ENCODE measurements around the gene TRIM65. TPM values are rescaled to one million over a fixed set of nuclear protein-coding genes. Genes with fewer than 3 reads are reported as not detected.

The TRIM65 gene
- total and polyA plus RNA-seq, 10 of the 15 experiments (the other 5 are each of a cell fraction or from before 2014, with no cell fraction given) = 1.4 to 26.0 (median 10.8) TPM

GRCh38 chr17:75854101-75854748 lies 42.5 kb downstream of the TRIM65 start:
- TF ChIP-seq HCFC1 (IDR thresholded peaks at IDR 0.05; ENCODE audit: low read length) (no peak), HSF1 (IDR thresholded peaks at IDR 0.05; ENCODE audit: low read depth, low read length) (peak; percentile 84), STAT1 (conservative IDR thresholded peaks at IDR 0.05) (no peak), PML (IDR thresholded peaks at IDR 0.05; ENCODE audit: low read length) (no peak), ZNF384 (IDR thresholded peaks at IDR 0.05; ENCODE audit: borderline replicate concordance, low read depth, low read length) (no peak), SMC3 (IDR thresholded peaks at IDR 0.05; ENCODE audit: borderline replicate concordance, low read length) (no peak), POLR2AphosphoS5 (IDR thresholded peaks at IDR 0.05; ENCODE audit: low read length) (peak; percentile 55; the same call in 1 of the 2 replicates)

More at GRCh38 chr17:75854101-75854748, 42.5 kb downstream of the TRIM65 start:
- H3K36me3 ChIP-seq (ENCODE audit: control insufficient read depth in 2 of 2, insufficient read depth in 2 of 2, low read length in 1 of 2) = peaks cover 2 to 3% of the 10 kb centered on the region in 2 experiments; a peak in 2 of 4 replicates
- H3K4me3 ChIP-seq = peak overlapping the region; percentile 73
- ChIA-PET CTCF (interaction anchor here (1.4 to 9.4 kb wide), 8 partner anchors 8 to 143 kb away, joined by 3 to 117 read pairs (median 6); partner anchors contain the start of genes TRIM65 and UNC13D), RAD21 (ENCODE audit: unreplicated experiment) (interaction anchor here (0.6 to 3.2 kb wide), 4 partner anchors 9 to 569 kb away, joined by 3 to 32 read pairs (median 18); partner anchors contain the start of genes GALK1, TRIM65 and UNC13D), POLR2A (interaction anchor here (0.6 to 5.8 kb wide), 16 partner anchors 9 to 966 kb away, joined by 3 to 42 read pairs (median 6); partner anchors contain the start of genes GALK1, UNC13D and UNK), SMC1A (ENCODE audit: uncharacterized antibody, unreplicated experiment) (interaction anchor here (1.0 to 3.6 kb wide), 7 partner anchors 8 to 209 kb away, joined by 3 to 18 read pairs (median 5); partner anchors contain the start of gene TRIM47)
- FAIRE-seq (no peak), DNase-seq (ENCODE audit: low read depth, low spot score) (no peak), ATAC-seq (no peak)
- no peaks in the 10 kb centered on the region for H4K20me1 ChIP-seq (ENCODE audit: control insufficient read depth, insufficient read depth)
- no peak overlapping the region for H2AFZ ChIP-seq (ENCODE audit: control insufficient read depth, low read depth, low read length)
- peak overlapping the region; percentile 51 for H3K4me2 ChIP-seq (ENCODE audit: control insufficient read depth, insufficient read depth)
- peak overlapping the region; percentile 51 for H3K27ac ChIP-seq (ENCODE audit: control insufficient read depth, insufficient read depth)
- H3K9ac ChIP-seq (ENCODE audit: control insufficient read depth, insufficient read depth, low read length) = peak overlapping the region; percentile 71
- TSS peak; percentile 90 for BruUV-seq (replicated peaks)
- H3K79me2 ChIP-seq (ENCODE audit: control insufficient read depth, insufficient read depth, low read length) = peaks cover 18% of the 10 kb centered on the region
- in situ Hi-C loops (cut with MboI) = no loop called here
- no peaks in the 10 kb centered on the region for H3K9me3 ChIP-seq (replicated peaks; ENCODE audit: control insufficient read depth, insufficient read depth, low read length)
- intact Hi-C loops (cut with micrococcal nuclease; ENCODE audit: unreplicated experiment) = loop anchor here (2.0 kb wide), 1 partner anchor 75 kb away; a partner anchor contains a TSS
- peaks cover 17% of the 10 kb centered on the region for H3K4me1 ChIP-seq (ENCODE audit: control insufficient read depth, insufficient read depth, low read length)
- 48% methylated on average over 7 of the region's 7 CpGs for whole genome bisulfite sequencing (ENCODE audit: insufficient coverage, insufficient replicate concordance, low lambda C conversion rate, missing lambda C conversion rate)
- no peaks in the 10 kb centered on the region for H3K27me3 ChIP-seq (replicated peaks in 1 of 2; ENCODE audit: control insufficient read depth in 2 of 2, insufficient read depth in 2 of 2, low read length in 1 of 2)

Measured in GM12878 (cell line).